Measurements from ENCODE around the gene TNNT1.
A peak's percentile ranks its signal among the peaks of the same experiment; 100 is the strongest.

The TNNT1 gene

GRCh38 chr19:55186080-55186479 lies 37.1 kb upstream of the TNNT1 start:
- Histone ChIP-seq H3K4me3 (ENCODE audit: low read depth in 1 of 2, low read length in 2 of 2) (no peak overlapping the region), H4K20me1 (ENCODE audit: insufficient read depth, low read length) (peaks cover 12% of the 10 kb centered on the region), H3K27me3 (ENCODE audit: insufficient read depth, low read length, poor library complexity) (no peaks in the 10 kb centered on the region), H3K4me1 (ENCODE audit: insufficient read depth, low read length) (no peaks in the 10 kb centered on the region), H3K36me3 (ENCODE audit: insufficient read depth, low read length) (no peaks in the 10 kb centered on the region), H3K9me3 (ENCODE audit: insufficient read depth, low read length, severe bottlenecking) (no peaks in the 10 kb centered on the region), H2AFZ (ENCODE audit: low read depth, low read length) (no peak overlapping the region), H3K79me2 (ENCODE audit: insufficient read depth, low read length) (no peaks in the 10 kb centered on the region), H3K4me2 (ENCODE audit: insufficient read depth, low read length) (no peak overlapping the region), H3K27ac (ENCODE audit: low read length) (no peak overlapping the region), H3K9ac (ENCODE audit: low read depth, low read length) (no peak overlapping the region)
- no peak for ATAC-seq (ENCODE audit: insufficient read depth, low read depth)
- DNase-seq, result no peak
- TF ChIP-seq CTCF (IDR thresholded peaks at IDR 0.05; ENCODE audit: borderline replicate concordance, extremely low read depth, low read length, poor library complexity, severe bottlenecking) (no peak), EZH2 (IDR thresholded peaks at IDR 0.05; ENCODE audit: borderline replicate concordance, low read depth, low read length, severe bottlenecking) (no peak)

GRCh38 chr19:55181740-55182139 lies 32.7 kb upstream of the TNNT1 start:
- H3K4me2 ChIP-seq (ENCODE audit: insufficient read depth, low read length), result no peak overlapping the region
- no peak for TF ChIP-seq EZH2 (IDR thresholded peaks at IDR 0.05; ENCODE audit: borderline replicate concordance, low read depth, low read length, severe bottlenecking)
- no peak for TF ChIP-seq CTCF (IDR thresholded peaks at IDR 0.05; ENCODE audit: borderline replicate concordance, extremely low read depth, low read length, poor library complexity, severe bottlenecking)
- H3K4me3 ChIP-seq (ENCODE audit: low read depth in 1 of 2, low read length in 2 of 2), result no peak overlapping the region
- no peaks in the 10 kb centered on the region for H3K79me2 ChIP-seq (ENCODE audit: insufficient read depth, low read length)
- H3K27me3 ChIP-seq (ENCODE audit: insufficient read depth, low read length, poor library complexity), result peaks cover 8% of the 10 kb centered on the region
- H3K9me3 ChIP-seq (ENCODE audit: insufficient read depth, low read length, severe bottlenecking), result no peaks in the 10 kb centered on the region
- peaks cover 27% of the 10 kb centered on the region for H3K4me1 ChIP-seq (ENCODE audit: insufficient read depth, low read length)
- no peak for ATAC-seq (ENCODE audit: insufficient read depth, low read depth)
- no peaks in the 10 kb centered on the region for H3K36me3 ChIP-seq (ENCODE audit: insufficient read depth, low read length)
- no peak overlapping the region for H2AFZ ChIP-seq (ENCODE audit: low read depth, low read length)
- peaks cover 29% of the 10 kb centered on the region for H4K20me1 ChIP-seq (ENCODE audit: insufficient read depth, low read length)
- no peak overlapping the region for H3K9ac ChIP-seq (ENCODE audit: low read depth, low read length)
- DNase-seq, result no peak
- H3K27ac ChIP-seq (ENCODE audit: low read length), result no peak overlapping the region

- Histone ChIP-seq H3K36me3 (ENCODE audit: insufficient read depth, low read length) (no peaks in the 10 kb centered on the region), H2AFZ (ENCODE audit: low read depth, low read length) (no peak within 1 kb of the TSS), H3K4me3 (ENCODE audit: low read depth in 1 of 2, low read length in 2 of 2) (peak within 1 kb of the TSS in 1 of 2 experiments; percentile 38; a peak in 2 of 4 replicates), H3K79me2 (ENCODE audit: insufficient read depth, low read length) (no peaks in the 10 kb centered on the region), H3K9me3 (ENCODE audit: insufficient read depth, low read length, severe bottlenecking) (no peaks in the 10 kb centered on the region), H3K9ac (ENCODE audit: low read depth, low read length) (no peak within 1 kb of the TSS), H3K4me1 (ENCODE audit: insufficient read depth, low read length) (peaks cover 27% of the 10 kb centered on the region), H3K27ac (ENCODE audit: low read length) (no peak within 1 kb of the TSS), H4K20me1 (ENCODE audit: insufficient read depth, low read length) (peaks cover 24% of the 10 kb centered on the region), H3K27me3 (ENCODE audit: insufficient read depth, low read length, poor library complexity) (peaks cover 8% of the 10 kb centered on the region), H3K4me2 (ENCODE audit: insufficient read depth, low read length) (peak within 1 kb of the TSS; percentile 60)
- DNase-seq, result peak; percentile 77
- TF ChIP-seq CTCF (IDR thresholded peaks at IDR 0.05; ENCODE audit: borderline replicate concordance, extremely low read depth, low read length, poor library complexity, severe bottlenecking) (no peak), EZH2 (IDR thresholded peaks at IDR 0.05; ENCODE audit: borderline replicate concordance, low read depth, low read length, severe bottlenecking) (no peak)
- peak; percentile 71 for ATAC-seq (ENCODE audit: insufficient read depth, low read depth)
Measured at GRCh38 chr19:55179606-55180484, 30.8 kb upstream of the TNNT1 start, which contains the start of gene SYT5. Gene SYT5 (minus strand): TSS chr19:55180289. CDS start chr19:55179041, 1,248 bp downstream.
